SHP77 (cell line): ENCODE data around the gene C19orf73.
A peak's percentile ranks its signal among the peaks of the same experiment; 100 is the strongest.
"Not testable (repeated sequence)": the region's sequence is repeated elsewhere in the genome, so short reads cannot be mapped to it uniquely, and the experiment has no call there.

Source experiments
- DNase-seq, 2 experiments: peaks; one replicate each; lab custom pipeline; 2025; lab: John Stamatoyannopoulos, UW

Gene C19orf73

DNA sequence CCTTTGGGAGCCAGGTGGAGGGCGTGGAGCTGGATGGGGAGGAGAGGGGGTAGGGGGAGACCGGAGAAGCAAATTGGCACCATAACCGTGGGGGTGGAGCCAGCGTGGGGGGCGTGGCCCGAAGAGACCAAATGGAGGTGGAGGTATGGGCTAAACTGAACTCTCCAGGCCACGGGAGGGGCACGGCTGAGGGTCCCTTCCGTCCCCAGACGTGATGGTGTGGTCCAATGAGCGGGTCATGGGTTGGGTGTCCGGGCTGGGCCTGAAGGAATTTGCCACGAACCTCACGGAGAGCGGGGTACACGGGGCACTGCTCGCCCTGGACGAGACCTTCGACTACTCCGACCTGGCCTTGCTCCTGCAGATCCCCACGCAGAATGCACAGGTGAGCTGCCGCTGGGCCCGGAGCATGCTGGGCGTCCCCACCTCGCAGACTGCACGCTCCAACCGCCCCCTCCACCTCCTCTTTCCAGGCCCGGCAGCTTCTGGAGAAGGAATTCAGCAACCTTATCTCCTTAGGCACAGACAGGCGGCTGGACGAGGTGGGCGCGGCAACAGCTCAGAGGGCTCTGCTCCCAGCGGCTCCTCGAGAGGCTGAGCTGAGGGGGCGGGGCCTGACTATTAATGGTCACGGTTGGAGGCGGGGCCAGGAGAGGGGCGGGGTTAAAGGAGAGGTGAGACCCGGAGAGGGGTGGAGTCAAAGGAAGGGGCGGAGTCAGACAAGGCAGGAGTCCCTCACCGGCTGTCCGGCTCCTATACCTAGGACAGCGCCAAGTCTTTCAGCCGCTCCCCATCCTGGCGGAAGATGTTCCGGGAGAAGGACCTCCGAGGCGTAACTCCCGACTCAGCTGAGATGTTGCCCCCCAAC is 30.1 kb upstream of the C19orf73 start:
- peak; percentile 80 to 90 for DNase-seq

DNA sequence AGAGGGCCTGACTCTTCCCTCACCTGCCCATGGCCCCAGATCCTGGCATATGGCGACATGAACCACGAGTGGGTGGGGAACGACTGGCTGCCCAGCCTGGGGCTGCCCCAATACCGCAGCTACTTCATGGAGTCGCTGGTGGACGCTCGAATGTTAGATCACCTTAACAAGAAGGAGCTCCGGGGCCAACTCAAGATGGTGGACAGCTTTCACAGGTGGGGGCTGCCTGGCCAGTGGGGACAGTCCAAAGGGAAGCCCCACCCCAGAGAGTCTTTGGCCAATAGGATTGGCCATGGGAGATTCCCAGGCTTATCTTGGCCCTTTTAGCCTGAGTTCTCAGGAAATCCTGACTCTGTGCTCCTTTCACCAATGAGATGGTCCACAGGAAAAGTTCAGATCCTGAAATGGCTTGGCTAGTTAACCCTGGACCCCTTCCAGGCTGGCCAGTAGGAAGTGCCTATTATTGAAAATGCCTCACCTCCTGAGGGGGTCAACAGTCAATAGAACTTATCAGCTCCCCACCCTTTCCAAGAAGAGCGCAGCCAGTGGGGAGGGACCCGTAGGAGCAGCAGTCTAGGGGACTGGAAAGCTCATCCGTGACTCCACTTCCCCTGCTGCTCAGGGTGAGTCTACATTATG is 29.2 kb upstream of the C19orf73 start:
- DNase-seq: no peak

GRCh38 chr19:49146408-49146770 is 27.4 kb upstream of the C19orf73 start:
- DNase-seq: not testable (repeated sequence)

DNA sequence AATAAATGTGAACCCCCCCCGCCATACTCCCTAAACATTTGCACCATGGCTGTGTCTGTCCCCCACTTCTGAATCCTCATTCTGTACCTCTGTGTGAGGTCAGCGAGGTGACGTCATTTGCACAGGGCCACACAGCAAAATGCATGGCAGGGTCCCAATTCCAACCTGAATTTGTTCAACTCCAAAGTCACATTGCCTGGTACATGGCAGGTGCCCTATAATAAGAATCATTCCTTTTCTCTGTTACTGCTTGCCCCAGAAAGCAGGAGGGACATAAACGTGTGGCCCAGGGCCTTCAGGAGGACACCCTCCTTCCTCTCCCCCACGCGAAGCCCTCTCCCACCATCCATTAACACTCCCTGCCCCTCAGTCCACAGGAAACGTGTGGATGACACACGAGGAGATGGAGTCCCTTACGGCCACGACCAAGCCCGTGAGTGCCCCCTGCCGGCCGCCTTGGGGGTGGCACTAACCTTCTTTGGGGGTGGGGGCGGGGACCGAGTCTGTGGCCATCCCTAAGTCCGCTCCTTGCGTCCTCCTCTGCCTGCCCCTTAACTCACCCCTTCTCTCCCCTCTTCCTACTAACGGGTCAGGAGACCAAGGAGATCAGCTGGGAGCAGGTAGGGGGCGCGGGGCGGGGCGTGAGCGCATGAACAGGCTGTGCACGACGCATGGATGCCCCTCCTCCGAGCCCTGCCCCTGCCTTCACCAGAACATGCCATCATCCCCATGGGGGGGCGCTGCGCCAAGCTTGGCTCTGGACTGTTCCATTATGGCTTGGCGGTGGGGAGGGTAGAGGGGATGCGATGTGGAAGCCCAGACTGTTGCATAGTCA is 26.8 kb upstream of the C19orf73 start:
- peak; percentile 33 to 37 for DNase-seq

DNA sequence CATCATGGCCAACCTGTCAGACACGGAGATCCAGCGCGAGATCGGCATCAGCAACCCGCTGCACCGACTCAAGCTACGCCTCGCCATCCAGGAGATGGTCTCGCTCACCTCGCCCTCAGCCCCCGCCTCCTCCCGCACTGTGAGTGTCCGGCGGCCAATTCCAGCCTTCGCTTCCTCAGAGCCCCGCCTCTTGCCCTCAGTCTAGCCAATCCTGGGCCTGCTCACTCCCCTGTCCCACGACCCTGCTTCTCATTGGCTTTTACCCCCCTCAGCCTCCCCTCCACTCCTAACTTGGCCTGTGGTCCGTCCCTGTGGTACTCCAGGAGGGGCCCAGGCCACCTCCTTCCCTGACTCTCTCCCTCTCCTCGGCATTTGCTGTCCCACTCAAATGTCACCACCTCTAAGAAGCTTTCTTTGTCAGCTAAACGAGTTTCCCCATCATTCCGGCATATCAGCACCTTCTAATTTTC is 24.0 kb upstream of the C19orf73 start:
- peak; percentile 81 to 86 for DNase-seq

DNA sequence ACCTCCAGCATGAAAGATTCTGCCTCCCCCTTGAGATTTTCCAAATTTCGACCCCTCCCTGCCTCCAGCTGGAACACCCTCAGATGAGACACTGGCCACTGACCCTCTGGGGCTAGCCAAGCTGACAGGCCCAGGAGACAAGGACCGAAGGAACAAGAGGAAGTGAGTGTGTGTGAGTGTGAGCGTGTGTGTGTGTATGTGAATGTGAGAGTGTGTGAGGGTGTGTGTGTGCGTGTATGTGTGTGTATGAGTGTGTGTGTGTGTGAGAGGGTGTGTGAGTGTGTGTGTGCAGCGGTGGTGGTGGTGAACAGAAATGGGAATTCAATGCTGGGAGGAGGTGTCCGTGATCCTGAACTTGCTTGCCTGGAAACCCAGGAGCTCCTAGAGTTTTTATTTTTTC is 22.4 kb upstream of the C19orf73 start:
- DNase-seq: no peak

DNA sequence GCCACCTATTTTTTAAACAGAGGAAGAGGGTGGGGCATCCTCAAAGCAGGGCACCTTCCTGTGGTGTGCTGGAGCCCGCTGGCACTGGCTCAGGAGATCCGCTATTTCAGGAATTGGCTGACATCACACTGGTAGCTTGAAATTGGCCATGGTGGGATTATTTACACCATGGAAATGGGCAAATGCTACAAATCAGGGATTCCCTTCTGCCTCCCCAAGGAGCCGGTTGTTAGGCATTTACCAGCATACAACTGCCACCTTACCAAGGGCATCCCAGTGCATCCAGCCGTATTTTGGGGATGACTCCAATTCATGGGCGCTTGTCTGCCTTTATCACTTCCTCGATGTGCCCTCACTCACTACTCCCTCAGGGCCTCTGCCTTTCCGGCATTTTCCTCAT is 22.0 kb upstream of the C19orf73 start:
- DNase-seq: no peak

GRCh38 chr19:49136771-49137171 is 17.8 kb upstream of the C19orf73 start:
- no peak for DNase-seq

DNA sequence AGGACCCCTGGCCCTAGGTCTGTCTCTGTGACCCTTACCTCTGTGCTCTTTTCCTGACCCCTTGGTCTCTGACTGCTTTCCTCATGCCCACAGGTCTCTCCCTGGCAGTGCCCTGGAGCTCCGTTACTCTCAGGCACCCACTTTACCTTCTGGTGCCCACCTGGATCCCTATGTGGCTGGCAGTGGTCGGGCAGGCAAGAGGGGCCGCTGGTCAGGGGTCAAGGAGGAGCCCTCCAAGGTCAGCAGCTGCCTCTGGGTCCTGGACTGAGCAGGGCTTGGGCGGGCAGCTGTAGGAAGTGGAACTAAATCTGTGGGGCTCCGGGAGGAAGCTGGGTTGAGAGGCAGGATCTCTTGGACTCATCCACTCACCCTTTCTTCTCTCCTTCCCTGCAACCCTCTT is 16.7 kb upstream of the C19orf73 start:
- DNase-seq: no peak

DNA sequence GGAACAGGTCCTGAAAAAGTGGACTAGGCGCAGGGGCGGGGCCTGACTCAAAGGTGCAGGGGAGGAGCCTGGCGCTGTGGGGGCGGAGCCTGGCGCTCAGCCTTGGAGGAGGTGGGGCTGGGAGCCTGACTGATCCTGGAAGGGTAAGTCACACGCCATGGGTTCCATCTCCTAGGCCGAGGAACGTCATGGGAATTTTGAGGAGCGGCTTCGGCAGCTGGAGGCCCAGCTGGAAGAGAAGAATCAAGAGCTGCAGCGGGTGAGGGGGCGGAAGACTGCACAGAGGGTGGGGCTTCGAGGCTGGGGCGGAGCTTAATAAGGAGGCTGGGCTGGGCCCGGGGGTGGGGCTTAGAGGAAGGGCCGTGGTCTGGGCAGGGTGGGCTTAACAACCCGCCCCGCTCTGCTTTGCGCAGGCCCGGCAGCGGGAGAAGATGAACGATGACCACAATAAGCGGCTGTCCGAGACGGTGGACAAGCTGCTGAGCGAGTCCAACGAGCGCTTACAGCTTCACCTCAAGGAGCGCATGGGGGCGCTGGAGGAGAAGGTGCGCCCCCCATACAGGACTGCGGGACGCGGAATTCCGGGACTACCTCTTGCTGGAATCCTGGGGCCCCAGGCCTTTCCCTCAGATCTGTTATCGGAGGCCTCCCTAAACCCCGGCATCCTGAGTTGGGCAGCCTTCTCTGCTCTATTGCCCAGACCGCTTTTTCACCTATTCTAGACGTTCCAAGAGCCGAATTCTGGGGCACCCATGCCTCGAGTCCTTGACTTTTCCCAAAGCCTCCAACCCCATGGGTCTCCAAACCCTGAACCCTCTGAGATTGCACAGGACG is 14.9 kb upstream of the C19orf73 start:
- no peak for DNase-seq

DNA sequence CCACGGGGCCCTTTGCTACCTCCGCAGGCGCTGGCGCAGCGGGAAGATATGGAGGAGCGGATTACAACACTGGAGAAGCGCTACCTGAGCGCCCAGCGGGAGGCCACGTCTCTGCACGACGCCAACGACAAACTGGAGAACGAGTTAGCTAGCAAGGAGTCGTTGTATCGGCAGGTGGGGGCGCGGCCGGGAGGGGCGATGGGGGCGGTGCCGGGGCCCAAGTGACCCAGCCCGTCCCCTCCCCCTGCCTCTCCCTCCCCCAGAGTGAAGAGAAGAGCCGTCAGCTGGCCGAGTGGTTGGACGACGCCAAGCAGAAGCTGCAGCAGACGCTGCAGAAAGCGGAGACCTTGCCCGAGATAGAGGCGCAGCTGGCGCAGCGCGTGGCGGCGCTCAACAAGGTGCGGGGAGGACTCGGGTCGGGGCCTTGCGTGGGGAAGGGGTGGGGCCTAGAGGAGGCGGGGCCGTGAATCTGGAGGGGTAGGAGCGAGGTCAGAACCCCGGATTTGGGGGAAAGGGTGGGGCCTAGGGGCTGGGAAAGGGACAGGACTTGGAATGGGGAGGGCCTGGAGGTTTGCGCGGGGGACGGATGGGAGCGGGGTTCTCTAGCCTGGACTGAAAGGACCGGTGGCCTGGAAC is 14.1 kb upstream of the C19orf73 start:
- no peak for DNase-seq

- DNase-seq: no peak
These were observed 11.4 kb upstream of the C19orf73 start for GRCh38 chr19:49130325-49130724.

GRCh38 chr19:49129238-49129583 is 10.3 kb upstream of the C19orf73 start:
- DNase-seq: peak; percentile 76 to 77

DNA sequence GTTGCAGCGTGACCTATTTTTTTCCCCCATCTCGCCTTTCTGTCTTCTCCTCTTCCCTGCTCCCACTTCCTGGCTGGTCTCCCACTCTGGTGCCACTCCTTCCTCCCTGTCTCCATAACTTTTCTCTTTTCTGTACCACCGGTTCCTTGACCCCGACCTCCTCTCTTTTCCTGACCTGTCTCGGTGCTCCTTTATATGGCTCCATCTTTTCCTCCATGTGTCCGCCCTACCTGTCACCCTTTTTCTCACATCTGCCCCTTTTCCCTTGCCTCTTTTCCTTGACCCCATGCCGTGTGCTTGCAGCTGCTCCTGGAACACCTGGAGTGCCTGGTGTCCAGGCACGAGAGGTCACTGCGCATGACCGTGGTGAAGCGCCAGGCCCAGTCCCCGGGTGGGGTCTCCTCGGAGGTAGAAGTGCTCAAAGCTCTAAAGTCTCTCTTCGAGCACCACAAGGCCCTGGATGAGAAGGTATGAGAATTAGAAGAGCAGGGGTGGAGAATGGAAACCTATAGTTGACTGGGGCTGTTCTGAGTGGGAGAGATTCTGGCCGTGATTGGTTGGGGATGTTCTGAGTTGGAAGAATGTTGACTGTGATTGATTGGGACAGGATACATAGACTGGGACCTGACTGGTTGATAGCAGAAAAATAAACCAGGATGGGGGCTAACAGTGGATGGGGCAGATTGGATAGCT is 9.7 kb upstream of the C19orf73 start:
- DNase-seq: peak in 1 of 2 experiments; percentile 48

DNA sequence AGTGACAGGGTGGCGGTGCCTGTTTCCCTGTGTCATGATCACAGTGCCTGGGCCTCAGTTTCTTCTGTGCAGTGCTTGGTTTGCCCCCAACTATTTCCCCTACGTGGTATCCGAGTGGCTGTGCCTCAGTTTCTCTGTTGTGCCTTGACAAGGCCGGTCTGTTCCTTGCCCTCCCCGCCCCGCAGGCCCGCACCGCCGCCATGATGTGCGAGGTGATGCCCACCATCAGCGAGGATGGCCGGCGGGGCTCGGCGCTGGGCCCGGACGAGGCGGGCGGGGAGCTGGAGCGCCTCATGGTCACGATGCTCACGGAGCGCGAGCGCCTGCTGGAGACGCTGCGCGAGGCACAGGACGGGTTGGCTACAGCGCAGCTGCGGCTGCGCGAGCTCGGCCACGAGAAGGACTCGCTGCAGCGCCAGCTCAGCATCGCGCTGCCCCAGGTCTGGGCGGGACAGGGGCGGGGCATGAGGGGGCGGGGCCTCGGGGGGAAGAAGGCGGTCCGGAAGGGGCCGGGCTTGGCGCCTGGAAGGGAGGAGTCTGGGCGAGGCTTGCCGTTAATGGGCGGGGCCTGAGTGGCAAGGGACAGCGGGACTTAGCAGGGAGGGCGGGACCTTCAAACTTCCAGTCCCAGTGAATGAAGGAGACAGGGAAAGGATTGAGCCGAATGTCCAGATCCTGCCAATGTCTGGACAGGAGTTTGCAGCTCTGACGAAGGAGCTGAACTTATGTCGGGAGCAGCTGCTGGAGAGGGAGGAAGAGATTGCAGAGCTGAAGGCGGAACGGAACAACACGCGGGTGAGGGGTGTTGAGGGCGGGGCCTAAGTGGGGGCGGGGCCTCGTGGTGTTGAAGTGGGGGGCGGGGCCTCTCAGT is 9.0 kb upstream of the C19orf73 start:
- DNase-seq: peak; percentile 91 to 98

DNA sequence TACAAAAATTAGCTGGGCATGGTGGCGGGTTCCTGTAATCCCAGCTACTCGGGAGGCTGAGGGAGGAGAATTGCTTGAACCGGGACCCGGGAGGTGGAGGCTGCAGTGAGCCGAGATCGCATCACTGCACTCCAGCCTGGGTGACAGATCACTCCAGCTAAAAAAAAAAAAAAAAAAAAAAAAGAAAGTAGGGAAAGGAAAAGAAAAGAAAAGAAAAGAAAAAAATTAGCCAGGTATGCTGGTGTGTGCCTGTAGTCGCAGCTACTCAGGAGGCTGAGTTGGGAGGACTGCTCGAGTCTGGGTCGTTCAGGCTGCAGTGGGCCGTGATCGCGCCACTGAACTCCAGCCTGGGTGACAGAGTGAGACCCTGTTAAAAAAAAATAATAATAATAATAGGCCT is 8.3 kb upstream of the C19orf73 start:
- not testable (repeated sequence) for DNase-seq

- DNase-seq: no peak
These were observed 7.6 kb upstream of the C19orf73 start for GRCh38 chr19:49126575-49126974.

- no peak for DNase-seq
These were observed 6.2 kb upstream of the C19orf73 start for GRCh38 chr19:49125025-49125731.

GRCh38 chr19:49123285-49123684 is 4.3 kb upstream of the C19orf73 start:
- DNase-seq: not testable (repeated sequence)
